ENCODE results near the gene CASP3.
"Not testable (repeated sequence)": the region's sequence is repeated elsewhere in the genome, so short reads cannot be mapped to it uniquely, and the experiment has no call there.

CASP3 gene

DNA sequence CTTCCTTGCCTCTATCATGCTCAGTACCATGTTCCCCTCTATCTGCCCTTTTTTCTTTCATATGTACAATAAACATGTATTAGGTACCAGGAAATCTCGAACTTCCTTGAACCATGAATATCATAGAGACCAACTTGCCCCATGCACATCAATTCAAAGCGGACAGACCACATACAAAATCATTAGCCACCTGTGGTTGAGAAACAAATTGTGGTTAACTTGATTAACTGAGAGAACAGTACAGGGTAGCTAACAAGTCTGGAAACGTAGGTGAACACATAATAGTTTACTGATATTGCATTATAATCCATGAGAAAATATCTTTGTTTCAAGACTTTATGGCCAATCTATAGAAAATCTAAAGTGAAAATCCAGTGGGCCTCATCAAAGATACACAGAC, 8.2 kb downstream of the CASP3 start:
- TF ChIP-seq POLR2A (IDR thresholded peaks at IDR 0.05; ENCODE audit: low read depth, low read length) = no peak
- TF ChIP-seq TAF1 (IDR thresholded peaks at IDR 0.05; ENCODE audit: low read depth, low read length) = no peak
- TF ChIP-seq PAX5 (IDR thresholded peaks at IDR 0.05; ENCODE audit: insufficient read depth, low read length, severe bottlenecking) = no peak
- no peak for TF ChIP-seq POLR2AphosphoS5 (IDR thresholded peaks at IDR 0.05; ENCODE audit: low read depth, low read length)
- no peak for TF ChIP-seq POU2F2 (IDR thresholded peaks at IDR 0.05; ENCODE audit: low read depth, low read length)
- TF ChIP-seq SPI1 (IDR thresholded peaks at IDR 0.05; ENCODE audit: low read depth, low read length) = no peak
- FAIRE-seq (no peak), DNase-seq (ENCODE audit: insufficient read length, low spot score) (no peak)

DNA sequence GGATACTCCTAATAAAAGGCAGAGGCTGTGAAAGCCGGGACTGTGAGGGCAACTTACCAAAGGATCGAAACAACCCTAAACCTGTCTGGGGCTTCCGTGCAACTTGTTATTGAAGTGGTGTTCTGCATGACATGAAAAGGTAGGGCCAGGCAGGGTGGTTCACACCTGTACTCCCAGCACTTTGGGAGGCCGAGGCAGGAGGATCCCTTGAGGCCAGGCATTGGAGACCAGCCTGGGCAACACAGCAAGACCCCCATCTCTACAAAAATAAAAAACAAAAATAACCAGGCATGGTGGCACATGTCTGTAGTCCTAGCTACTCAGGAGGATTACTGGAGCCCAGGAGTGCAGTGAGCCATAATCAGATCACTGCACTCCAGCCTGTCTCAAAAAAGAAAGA, 12.3 kb downstream of the CASP3 start:
- DNase-seq (ENCODE audit: insufficient read length, low spot score) (no peak), FAIRE-seq (no peak)
- TF ChIP-seq POLR2A (IDR thresholded peaks at IDR 0.05; ENCODE audit: low read depth, low read length) (no peak), POU2F2 (IDR thresholded peaks at IDR 0.05; ENCODE audit: low read depth, low read length) (no peak), POLR2AphosphoS5 (IDR thresholded peaks at IDR 0.05; ENCODE audit: low read depth, low read length) (no peak), TAF1 (IDR thresholded peaks at IDR 0.05; ENCODE audit: low read depth, low read length) (no peak), PAX5 (IDR thresholded peaks at IDR 0.05; ENCODE audit: insufficient read depth, low read length, severe bottlenecking) (no peak), SPI1 (IDR thresholded peaks at IDR 0.05; ENCODE audit: low read depth, low read length) (no peak)

DNA sequence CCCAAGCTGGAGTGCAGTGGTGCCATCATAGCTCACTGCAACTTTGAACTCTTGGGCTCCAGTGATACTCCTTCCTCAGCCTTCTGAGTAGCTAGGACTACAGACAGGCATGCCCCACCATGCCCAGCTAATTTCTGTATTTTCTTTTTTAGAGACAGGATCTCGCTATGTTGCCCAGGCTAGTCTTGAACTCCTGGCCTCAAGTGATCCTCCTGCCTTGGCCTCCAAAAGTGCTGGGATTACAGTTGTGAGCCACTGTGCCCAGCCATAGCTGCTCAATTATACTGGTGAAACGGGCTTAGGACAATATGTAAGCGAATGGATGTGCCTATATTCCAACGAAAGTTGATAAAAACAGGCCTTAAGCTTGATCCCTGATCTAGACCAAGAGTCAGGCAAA, 13.1 kb downstream of the CASP3 start:
- no peak for TF ChIP-seq POLR2AphosphoS5 (IDR thresholded peaks at IDR 0.05; ENCODE audit: low read depth, low read length)
- TF ChIP-seq PAX5 (IDR thresholded peaks at IDR 0.05; ENCODE audit: insufficient read depth, low read length, severe bottlenecking) = no peak
- TF ChIP-seq POU2F2 (IDR thresholded peaks at IDR 0.05; ENCODE audit: low read depth, low read length) = no peak
- TF ChIP-seq TAF1 (IDR thresholded peaks at IDR 0.05; ENCODE audit: low read depth, low read length) = no peak
- no peak for TF ChIP-seq POLR2A (IDR thresholded peaks at IDR 0.05; ENCODE audit: low read depth, low read length)
- TF ChIP-seq SPI1 (IDR thresholded peaks at IDR 0.05; ENCODE audit: low read depth, low read length) = no peak
- FAIRE-seq = no peak
- DNase-seq (ENCODE audit: insufficient read length, low spot score) = no peak

DNA sequence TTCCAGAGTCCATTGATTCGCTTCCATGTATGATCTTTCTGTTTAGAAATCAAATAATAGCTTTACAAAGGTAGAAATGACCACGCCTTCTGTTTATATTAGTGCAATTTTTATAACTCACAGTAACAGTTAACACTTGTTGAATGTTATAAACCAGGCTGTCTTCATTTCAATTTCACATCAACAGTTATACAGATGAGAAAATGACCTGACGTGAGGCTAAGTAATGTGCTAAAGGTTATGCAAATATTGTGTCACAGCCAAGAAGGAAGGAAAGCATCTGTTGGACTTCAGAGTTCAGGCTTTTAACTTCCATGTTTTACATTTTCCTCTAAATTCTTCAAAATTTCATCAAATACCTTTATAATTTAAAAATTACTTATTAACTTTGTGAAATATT, 13.9 kb downstream of the CASP3 start:
- FAIRE-seq (peak; percentile 33), DNase-seq (ENCODE audit: insufficient read length, low spot score) (no peak)
- no peak for TF ChIP-seq POU2F2 (IDR thresholded peaks at IDR 0.05; ENCODE audit: low read depth, low read length)
- TF ChIP-seq POLR2A (IDR thresholded peaks at IDR 0.05; ENCODE audit: low read depth, low read length) = no peak
- TF ChIP-seq PAX5 (IDR thresholded peaks at IDR 0.05; ENCODE audit: insufficient read depth, low read length, severe bottlenecking) = no peak
- no peak for TF ChIP-seq TAF1 (IDR thresholded peaks at IDR 0.05; ENCODE audit: low read depth, low read length)
- TF ChIP-seq SPI1 (IDR thresholded peaks at IDR 0.05; ENCODE audit: low read depth, low read length) = no peak
- no peak for TF ChIP-seq POLR2AphosphoS5 (IDR thresholded peaks at IDR 0.05; ENCODE audit: low read depth, low read length)

DNA sequence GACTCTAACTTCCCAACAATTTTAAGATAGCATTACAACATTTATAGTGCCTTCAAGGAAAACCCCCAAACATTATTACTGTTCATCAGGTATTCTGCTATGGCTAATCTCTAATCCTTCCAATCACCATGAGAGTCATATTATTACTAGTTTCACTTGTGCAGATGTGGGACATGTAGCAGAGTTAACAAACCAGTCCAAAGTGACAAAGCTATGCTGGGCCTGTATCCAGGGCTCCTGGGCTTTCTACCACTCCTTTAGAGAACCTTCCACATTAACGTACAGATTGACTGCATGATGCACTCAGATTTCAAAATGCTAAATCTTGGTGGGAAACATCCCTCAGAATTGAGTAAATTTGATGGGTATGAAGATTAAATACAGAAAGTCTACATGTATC, 16.4 kb downstream of the CASP3 start:
- TF ChIP-seq TAF1 (IDR thresholded peaks at IDR 0.05; ENCODE audit: low read depth, low read length) (no peak), SPI1 (IDR thresholded peaks at IDR 0.05; ENCODE audit: low read depth, low read length) (no peak), POU2F2 (IDR thresholded peaks at IDR 0.05; ENCODE audit: low read depth, low read length) (no peak), POLR2A (IDR thresholded peaks at IDR 0.05; ENCODE audit: low read depth, low read length) (no peak), POLR2AphosphoS5 (IDR thresholded peaks at IDR 0.05; ENCODE audit: low read depth, low read length) (no peak), PAX5 (IDR thresholded peaks at IDR 0.05; ENCODE audit: insufficient read depth, low read length, severe bottlenecking) (no peak)
- FAIRE-seq (no peak), DNase-seq (ENCODE audit: insufficient read length, low spot score) (no peak)

DNA sequence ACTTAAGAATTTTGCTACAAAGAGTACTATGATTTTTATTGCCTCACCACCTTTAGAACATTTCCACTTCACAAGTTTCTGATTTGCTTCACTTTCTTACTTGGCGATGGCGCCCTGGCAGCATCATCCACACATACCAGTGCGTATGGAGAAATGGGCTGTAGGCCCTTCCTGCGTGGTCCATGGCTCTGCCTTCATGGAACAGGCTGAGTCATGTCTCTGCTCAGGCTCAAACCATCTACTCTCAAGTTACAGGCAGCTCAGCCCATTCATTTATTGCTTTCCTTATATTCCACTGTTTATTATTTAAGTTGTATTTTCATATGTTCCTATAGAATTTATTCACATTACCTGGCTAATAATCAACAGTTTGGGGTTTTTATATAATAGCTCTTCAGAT, 21.1 kb downstream of the CASP3 start:
- TF ChIP-seq TAF1 (IDR thresholded peaks at IDR 0.05; ENCODE audit: low read depth, low read length) (no peak), POU2F2 (IDR thresholded peaks at IDR 0.05; ENCODE audit: low read depth, low read length) (no peak), POLR2AphosphoS5 (IDR thresholded peaks at IDR 0.05; ENCODE audit: low read depth, low read length) (no peak), SPI1 (IDR thresholded peaks at IDR 0.05; ENCODE audit: low read depth, low read length) (no peak), POLR2A (IDR thresholded peaks at IDR 0.05; ENCODE audit: low read depth, low read length) (no peak), PAX5 (IDR thresholded peaks at IDR 0.05; ENCODE audit: insufficient read depth, low read length, severe bottlenecking) (no peak)
- FAIRE-seq = no peak
- DNase-seq (ENCODE audit: insufficient read length, low spot score) = no peak

DNA sequence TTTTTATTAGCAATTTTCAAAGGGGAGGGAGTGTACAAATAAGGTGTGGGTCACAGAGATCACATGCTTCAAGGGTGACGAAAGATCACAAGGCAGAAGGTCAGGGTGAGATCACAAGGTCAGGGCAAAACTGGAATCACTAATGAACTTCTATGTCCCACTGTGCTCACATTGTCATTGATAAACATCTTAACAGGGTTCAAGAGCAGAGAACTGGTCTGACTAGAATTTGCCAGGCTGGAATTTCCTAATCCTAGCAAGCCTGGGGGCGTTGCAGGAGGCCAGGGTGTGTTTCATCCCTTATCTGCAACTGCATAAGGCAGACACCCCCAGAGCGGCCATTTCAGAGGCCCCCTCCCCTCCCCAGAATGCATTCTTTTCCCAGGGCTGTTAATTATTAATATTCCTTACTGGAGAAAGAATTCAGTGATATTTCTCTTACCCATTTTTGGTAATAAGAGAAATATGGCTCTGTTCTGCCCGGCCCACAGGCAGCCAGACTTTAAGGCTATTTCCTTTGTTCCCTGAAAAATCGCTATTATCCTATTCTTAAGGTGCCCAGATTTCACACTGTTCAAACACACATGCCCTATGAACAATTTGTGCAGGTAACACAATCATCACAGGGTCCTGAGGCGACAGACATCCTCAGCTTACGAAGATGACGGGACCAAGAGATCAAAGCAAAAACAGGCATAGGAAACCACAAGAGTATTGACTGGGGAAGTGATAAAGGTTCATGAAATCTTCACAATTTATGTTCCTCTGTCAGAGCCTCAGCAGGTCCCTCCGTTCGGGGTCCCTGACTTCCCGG, 23.3 kb downstream of the CASP3 start:
- DNase-seq (ENCODE audit: insufficient read length, low spot score); FAIRE-seq: not testable (repeated sequence)

DNA sequence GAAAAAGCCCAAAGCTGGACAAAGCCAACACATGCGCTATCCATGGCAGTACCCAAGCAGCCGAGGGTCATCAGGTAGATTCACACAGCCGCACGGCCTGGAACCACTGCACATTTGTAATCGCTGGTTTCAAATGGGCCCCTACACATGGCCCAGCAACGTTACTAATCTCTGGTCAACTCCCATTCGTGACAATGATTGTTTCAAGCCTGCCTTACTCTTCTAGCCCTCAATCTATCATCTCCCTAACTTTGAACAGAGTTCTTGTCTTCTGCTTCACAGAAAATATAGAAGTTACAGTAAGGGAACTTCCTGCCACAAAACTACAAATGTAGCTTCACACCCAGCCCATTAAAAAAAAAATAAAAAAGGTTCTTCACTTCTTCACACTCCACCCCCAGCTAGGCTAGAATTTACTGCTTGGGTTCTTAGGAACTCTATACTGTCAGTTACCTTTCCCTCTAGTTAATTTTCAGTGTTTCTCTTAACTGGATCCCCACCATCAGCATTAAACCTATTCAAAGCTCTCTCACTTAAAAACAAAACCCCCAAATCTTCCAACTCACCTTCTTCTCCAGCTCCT, 24.2 kb downstream of the CASP3 start:
- no peak for TF ChIP-seq POLR2AphosphoS5 (IDR thresholded peaks at IDR 0.05; ENCODE audit: low read depth, low read length)
- TF ChIP-seq PAX5 (IDR thresholded peaks at IDR 0.05; ENCODE audit: insufficient read depth, low read length, severe bottlenecking) = no peak
- no peak for TF ChIP-seq POU2F2 (IDR thresholded peaks at IDR 0.05; ENCODE audit: low read depth, low read length)
- TF ChIP-seq SPI1 (IDR thresholded peaks at IDR 0.05; ENCODE audit: low read depth, low read length) = no peak
- TF ChIP-seq POLR2A (IDR thresholded peaks at IDR 0.05; ENCODE audit: low read depth, low read length) = no peak
- TF ChIP-seq TAF1 (IDR thresholded peaks at IDR 0.05; ENCODE audit: low read depth, low read length) = no peak
- FAIRE-seq (no peak), DNase-seq (ENCODE audit: insufficient read length, low spot score) (no peak)

DNA sequence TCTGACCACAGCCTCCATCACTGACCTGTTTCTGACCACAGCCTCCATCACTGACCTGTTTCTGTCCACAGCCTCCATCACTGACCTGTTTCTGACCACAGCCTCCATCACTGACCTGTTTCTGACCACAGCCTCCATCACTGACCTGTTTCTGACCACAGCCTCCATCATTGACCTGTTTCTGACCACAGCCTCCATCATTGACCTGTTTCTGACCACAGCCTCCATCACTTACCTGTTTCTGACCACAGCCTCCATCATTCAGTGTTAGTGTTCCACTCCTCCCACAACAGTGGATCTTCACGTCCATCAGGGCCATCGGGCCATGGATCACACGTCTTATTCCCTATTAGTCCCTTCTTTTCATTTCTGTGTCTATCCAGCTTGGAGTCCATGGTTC, 24.7 kb downstream of the CASP3 start:
- not testable (repeated sequence) for FAIRE-seq; DNase-seq (ENCODE audit: insufficient read length, low spot score)

DNA sequence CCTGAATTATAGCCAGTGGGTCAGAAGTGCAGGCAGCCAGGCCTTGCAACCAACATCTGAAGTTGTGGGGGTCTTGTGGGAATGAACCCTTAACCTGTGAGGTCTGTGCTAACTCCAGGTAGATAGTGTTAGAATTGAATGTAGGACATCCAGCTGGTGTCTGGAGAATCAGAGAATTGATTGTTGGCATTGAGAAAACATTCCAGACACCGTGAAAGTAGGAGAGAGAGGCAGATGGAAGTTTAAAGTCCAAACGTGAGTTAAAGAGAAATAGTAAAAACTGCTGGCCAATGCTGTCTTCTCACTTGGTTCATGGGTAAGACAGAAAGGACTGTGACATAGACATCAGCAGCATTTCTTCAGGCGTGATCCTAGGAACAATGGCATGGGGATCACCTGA, 27.7 kb downstream of the CASP3 start:
- no peak for DNase-seq (ENCODE audit: insufficient read length, low spot score)
- TF ChIP-seq SPI1 (IDR thresholded peaks at IDR 0.05; ENCODE audit: low read depth, low read length) (no peak), POLR2AphosphoS5 (IDR thresholded peaks at IDR 0.05; ENCODE audit: low read depth, low read length) (no peak), POLR2A (IDR thresholded peaks at IDR 0.05; ENCODE audit: low read depth, low read length) (no peak), POU2F2 (IDR thresholded peaks at IDR 0.05; ENCODE audit: low read depth, low read length) (no peak)
- no peak for FAIRE-seq

Data from GM12891 (cell line).